ENCODE measurements around the gene SRMS. TPM values are rescaled to one million over a fixed set of nuclear protein-coding genes. Genes with fewer than 3 reads are reported as not detected.

Gene SRMS
- total and polyA plus RNA-seq, 2 of the 13 experiments (the other 11 are each of a cell fraction or from before 2014, with no cell fraction given) = not detected

DNA sequence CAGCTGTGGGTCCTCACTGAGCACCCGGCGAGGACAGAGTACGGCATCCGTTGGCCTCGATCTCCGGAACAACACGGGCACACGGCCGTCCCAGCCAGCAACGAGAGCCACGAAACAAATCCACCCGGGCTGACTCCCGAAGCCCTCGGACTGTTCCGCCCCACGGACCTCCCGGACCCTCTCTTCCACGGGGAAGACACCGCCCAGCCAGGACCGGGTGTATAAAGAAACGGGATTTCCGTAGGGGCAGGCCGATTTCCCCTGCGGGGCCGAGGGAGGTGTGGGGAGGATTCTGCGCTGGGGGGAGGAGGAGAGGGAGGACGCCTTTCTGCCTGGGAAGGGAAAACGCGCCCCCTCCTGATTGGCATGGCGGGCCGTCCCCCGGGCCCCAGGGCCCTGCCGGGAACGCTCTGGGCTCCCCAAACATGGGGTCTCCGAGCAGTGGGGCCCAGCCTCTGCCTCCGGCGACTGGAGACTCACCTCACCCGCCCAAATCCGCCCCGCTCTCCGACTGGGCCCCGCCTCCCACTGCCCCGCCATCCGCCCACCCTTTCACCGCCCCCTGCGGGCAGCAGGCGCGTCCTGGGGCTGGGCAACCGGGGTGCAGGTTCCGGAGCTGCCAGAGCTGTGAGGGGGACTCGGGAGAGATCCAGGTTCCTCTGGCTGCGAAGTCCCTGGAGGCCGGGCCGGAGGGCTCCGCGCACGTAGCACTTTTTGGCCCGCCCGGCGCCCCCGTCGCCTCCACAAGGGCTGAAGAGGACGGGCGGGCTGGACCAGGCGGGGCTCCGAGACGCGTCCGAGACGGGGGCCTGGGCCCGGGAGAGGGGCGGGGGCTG is 27.7 kb downstream of the SRMS start (continued):
- TF ChIP-seq, protein P1, sequence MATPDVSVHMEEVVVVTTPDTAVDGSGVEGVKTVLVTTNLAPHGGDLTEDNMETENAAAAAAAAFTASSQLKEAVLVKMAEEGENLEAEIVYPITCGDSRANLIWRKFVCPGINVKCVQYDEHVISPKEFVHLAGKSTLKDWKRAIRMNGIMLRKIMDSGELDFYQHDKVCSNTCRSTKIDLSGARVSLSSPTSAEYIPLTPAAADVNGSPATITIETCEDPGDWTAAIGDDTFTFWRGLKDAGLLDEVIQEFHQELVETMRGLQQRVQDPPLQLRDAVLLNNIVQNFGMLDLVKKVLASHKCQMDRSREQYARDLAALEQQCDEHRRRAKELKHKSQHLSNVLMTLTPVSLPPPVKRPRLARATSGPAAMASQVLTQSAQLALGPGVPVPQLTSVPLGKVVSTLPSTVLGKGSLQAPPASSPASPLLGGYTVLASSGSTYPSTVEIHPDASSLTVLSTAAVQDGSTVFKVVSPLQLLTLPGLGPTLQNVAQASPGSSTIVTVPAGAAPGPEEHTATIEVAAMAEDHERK (CRISPR knock-in tag; IDR thresholded peaks at IDR 0.05; ENCODE audit: low read depth) = no peak
- TF ChIP-seq ZNF841 (CRISPR knock-in tag; IDR thresholded peaks at IDR 0.05; ENCODE audit: borderline replicate concordance) = no peak
- TF ChIP-seq NCOR1 (IDR thresholded peaks at IDR 0.05; ENCODE audit: borderline replicate concordance, low read length) = no peak
- TF ChIP-seq ZNF746 (CRISPR knock-in tag; IDR thresholded peaks at IDR 0.05) = 0 out of 2 replicates have a peak, but pooled peaks have one; percentile 38
- no peak for TF ChIP-seq ZFP36 (IDR thresholded peaks at IDR 0.05; ENCODE audit: borderline replicate concordance, low read depth, low read length, partially characterized antibody)
- TF ChIP-seq HNRNPLL (IDR thresholded peaks at IDR 0.05; ENCODE audit: low read depth, low read length, poor library complexity, severe bottlenecking) = peak; percentile 28
- TF ChIP-seq, protein P2, sequence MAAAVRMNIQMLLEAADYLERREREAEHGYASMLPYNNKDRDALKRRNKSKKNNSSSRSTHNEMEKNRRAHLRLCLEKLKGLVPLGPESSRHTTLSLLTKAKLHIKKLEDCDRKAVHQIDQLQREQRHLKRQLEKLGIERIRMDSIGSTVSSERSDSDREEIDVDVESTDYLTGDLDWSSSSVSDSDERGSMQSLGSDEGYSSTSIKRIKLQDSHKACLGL (CRISPR knock-in tag; IDR thresholded peaks at IDR 0.05) = 0 out of 2 replicates have a peak, but pooled peaks have one; percentile 21
- TF ChIP-seq FOXJ3 (CRISPR knock-in tag; IDR thresholded peaks at IDR 0.05; ENCODE audit: borderline replicate concordance) = no peak
- TF ChIP-seq ZNF33B (CRISPR knock-in tag; IDR thresholded peaks at IDR 0.05) = no peak
- no peak for TF ChIP-seq ZNF317 (CRISPR knock-in tag; IDR thresholded peaks at IDR 0.05)
- TF ChIP-seq, protein P3, sequence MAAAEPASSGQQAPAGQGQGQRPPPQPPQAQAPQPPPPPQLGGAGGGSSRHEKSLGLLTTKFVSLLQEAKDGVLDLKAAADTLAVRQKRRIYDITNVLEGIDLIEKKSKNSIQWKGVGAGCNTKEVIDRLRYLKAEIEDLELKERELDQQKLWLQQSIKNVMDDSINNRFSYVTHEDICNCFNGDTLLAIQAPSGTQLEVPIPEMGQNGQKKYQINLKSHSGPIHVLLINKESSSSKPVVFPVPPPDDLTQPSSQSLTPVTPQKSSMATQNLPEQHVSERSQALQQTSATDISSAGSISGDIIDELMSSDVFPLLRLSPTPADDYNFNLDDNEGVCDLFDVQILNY (CRISPR knock-in tag; conservative IDR thresholded peaks at IDR 0.05) = no peak
- TF ChIP-seq, protein P4, sequence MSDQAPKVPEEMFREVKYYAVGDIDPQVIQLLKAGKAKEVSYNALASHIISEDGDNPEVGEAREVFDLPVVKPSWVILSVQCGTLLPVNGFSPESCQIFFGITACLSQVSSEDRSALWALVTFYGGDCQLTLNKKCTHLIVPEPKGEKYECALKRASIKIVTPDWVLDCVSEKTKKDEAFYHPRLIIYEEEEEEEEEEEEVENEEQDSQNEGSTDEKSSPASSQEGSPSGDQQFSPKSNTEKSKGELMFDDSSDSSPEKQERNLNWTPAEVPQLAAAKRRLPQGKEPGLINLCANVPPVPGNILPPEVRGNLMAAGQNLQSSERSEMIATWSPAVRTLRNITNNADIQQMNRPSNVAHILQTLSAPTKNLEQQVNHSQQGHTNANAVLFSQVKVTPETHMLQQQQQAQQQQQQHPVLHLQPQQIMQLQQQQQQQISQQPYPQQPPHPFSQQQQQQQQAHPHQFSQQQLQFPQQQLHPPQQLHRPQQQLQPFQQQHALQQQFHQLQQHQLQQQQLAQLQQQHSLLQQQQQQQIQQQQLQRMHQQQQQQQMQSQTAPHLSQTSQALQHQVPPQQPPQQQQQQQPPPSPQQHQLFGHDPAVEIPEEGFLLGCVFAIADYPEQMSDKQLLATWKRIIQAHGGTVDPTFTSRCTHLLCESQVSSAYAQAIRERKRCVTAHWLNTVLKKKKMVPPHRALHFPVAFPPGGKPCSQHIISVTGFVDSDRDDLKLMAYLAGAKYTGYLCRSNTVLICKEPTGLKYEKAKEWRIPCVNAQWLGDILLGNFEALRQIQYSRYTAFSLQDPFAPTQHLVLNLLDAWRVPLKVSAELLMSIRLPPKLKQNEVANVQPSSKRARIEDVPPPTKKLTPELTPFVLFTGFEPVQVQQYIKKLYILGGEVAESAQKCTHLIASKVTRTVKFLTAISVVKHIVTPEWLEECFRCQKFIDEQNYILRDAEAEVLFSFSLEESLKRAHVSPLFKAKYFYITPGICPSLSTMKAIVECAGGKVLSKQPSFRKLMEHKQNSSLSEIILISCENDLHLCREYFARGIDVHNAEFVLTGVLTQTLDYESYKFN (CRISPR knock-in tag; conservative IDR thresholded peaks at IDR 0.05) = no peak
- TF ChIP-seq MED8 (CRISPR knock-in tag; IDR thresholded peaks at IDR 0.05; ENCODE audit: insufficient replicate concordance) = no peak
- TF ChIP-seq ZNF552 (CRISPR knock-in tag; IDR thresholded peaks at IDR 0.05; ENCODE audit: borderline replicate concordance) = no peak
- no peak; a peak in 1 of 4 replicates for TF ChIP-seq KLF16 (CRISPR knock-in tag; IDR thresholded peaks at IDR 0.05)
- TF ChIP-seq, protein P5, sequence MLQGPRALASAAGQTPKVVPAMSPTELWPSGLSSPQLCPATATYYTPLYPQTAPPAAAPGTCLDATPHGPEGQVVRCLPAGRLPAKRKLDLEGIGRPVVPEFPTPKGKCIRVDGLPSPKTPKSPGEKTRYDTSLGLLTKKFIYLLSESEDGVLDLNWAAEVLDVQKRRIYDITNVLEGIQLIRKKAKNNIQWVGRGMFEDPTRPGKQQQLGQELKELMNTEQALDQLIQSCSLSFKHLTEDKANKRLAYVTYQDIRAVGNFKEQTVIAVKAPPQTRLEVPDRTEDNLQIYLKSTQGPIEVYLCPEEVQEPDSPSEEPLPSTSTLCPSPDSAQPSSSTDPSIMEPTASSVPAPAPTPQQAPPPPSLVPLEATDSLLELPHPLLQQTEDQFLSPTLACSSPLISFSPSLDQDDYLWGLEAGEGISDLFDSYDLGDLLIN (CRISPR knock-in tag; IDR thresholded peaks at IDR 0.05; ENCODE audit: borderline replicate concordance) = no peak
- TF ChIP-seq ZKSCAN1 (IDR thresholded peaks at IDR 0.05; ENCODE audit: low read length) = no peak
- TF ChIP-seq ZNF780A (CRISPR knock-in tag; IDR thresholded peaks at IDR 0.05) = no peak
- TF ChIP-seq, protein P6, sequence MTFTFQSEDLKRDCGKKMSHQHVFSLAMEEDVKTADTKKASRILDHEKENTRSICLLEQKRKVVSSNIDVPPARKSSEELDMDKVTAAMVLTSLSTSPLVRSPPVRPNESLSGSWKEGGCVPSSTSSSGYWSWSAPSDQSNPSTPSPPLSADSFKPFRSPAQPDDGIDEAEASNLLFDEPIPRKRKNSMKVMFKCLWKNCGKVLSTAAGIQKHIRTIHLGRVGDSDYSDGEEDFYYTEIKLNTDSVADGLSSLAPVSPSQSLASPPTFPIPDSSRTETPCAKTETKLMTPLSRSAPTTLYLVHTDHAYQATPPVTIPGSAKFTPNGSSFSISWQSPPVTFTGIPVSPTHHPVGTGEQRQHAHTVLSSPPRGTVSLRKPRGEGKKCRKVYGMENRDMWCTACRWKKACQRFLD (CRISPR knock-in tag; IDR thresholded peaks at IDR 0.05; ENCODE audit: borderline replicate concordance) = 0 out of 2 replicates have a peak, but pooled peaks have one; percentile 40
